ENCODE data around the gene DIRAS1.

DIRAS1 gene

DNA sequence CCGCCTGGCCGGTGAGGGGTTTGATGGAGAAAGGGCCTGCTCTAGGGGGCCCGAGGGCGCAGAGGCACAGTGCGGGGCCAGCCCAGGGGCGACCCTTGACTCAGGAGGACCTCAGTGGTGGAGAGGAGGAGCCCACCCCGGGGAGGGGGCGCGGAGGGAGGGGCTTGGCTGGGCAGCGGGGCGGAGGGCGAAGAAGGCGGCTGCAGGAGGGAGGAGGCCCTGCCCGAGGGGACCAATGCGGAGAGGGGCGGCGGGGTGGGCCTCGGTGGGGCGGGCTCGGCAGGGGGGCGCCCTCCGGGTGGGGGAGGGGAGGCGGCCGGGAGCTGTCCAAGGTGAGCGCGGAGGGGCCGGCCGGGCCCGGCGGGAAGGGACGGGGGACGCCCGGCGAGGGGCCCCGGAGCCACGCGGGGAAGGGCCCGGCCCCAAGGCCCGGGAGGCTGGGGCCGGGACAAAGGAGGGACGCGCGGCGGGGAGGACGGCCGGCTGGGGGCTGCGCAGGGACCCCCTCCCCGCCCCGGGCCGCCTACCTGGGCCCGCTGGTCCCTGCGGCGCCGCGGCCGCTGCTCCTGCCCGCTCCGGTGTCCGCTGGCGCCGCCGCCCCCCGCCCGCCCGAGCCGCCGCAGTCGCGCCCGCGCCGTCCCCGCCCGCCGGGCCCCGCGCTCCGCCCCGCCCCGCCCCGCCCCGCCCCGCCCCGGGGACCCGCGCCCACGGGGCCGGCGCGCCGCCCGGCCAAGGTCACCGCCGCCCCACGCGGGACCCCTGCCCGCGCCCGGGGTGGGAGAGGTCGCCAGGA is at the start of gene DIRAS1:
DIRAS1 (minus strand) TSS at position 596 of the 793 bp plus-strand sequence. CDS start 3,566 bp downstream, outside the sequence.
- DNase-seq (ENCODE audit: low read depth in 2 of 3, low spot score in 2 of 3) = no peak

GRCh38 chr19:2770055-2771013 is 49.2 kb upstream of the DIRAS1 start:
- no peak for DNase-seq (ENCODE audit: low read depth in 2 of 3, low spot score in 2 of 3)

DNA sequence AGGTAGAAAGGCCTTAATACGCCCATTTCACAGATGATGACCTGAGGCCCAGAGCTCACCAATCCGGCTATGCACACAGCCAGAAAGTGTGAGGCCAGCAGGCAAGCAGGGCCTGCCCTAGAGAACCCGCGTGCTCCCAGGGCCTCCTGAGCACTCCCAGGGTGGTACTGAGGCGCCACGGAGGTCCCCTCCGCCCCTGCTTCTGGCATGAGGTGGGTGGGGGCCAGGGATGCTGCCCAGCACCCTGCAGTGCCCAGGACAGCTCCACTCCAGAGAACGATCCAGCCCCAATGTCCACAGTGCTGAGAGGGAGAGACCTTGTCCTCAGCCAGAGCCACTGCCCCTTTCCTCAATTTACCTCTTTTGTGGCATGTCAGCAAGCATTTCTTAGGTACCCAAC is 48.0 kb upstream of the DIRAS1 start:
- DNase-seq (ENCODE audit: low read depth in 2 of 3, low spot score in 2 of 3) = no peak

DNA sequence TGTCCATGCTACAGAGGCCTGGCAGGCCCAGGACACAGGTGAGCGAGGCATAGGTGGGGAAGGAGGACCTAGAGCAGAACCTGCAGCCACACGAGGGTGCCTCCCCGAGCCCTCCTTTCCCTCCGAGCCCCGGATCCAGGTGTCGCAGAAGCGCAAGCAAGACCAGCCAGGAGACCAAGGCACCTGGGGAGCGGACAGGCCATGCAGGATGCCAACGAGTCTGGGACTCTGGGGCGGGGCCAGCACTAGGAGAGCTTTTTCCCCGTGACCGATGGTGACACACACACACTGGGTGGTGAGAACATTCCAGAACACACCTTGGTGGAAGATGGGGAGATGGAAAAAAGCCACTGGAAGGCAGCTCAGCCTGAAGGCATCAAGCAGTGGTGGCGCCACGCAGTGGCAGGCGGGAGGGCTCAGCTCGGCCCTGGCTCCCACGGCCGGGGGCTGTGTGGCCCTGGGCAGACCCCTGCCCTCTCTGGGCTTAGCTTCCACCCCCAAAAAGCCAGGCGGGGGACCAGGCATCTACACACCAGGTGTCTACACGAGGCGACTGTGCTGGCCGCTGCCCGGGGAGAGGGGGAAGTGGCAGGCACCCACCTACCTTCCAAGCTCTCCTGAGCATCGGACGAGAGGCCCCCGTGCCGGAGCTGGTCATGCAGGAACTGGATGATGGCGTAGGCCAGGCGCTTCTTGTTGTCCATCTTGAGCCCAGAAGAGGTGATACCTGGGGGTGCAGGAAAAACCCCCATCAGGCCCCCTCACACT is 47.4 kb upstream of the DIRAS1 start:
- DNase-seq (ENCODE audit: low read depth in 2 of 3, low spot score in 2 of 3) = no peak

DNA sequence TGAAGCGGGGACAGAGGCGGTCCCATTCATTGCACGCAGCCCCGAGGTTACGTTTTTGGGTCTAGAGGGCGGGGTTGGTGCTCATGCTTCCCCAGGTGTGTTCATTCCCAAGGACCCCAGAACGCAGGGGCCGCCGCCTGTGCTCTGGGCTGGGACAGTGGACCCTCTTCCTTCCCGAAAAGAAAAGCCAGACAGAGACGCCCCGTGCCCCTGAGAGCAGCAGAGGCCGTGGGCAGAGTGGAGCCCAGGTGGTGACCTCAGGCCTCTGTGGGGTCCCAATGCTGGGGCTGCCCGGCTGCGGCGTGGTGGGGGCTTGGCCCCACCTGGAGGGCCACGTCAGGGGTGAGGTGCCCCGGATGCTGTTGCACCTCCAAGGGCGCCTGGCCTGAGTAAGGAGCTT is 46.5 kb upstream of the DIRAS1 start:
- DNase-seq (ENCODE audit: low read depth in 2 of 3, low spot score in 2 of 3) = no peak

- DNase-seq (ENCODE audit: low read depth in 2 of 3, low spot score in 2 of 3) = no peak
Observed at GRCh38 chr19:2766594-2767372, 45.6 kb upstream of the DIRAS1 start.

DNA sequence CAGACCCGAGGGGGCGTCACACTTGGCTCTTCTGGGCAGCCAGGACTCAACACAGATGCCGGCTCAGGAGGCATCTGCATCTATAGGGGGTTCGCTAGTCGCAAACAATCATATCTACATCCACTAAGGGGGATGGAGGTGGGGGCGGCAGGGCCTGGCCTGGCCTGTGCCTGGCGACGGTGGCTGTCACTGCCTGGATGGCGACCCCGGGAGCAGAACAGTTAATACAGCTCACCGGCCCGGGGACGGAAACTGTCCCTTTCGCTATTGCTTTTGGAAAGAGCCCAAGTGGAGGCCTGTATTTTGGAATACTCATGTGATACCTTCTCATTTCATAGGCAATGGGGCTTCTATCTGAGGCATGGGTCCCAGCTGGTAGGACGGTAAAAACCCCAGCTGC is 44.2 kb upstream of the DIRAS1 start:
- no peak for DNase-seq (ENCODE audit: low read depth in 2 of 3, low spot score in 2 of 3)

- DNase-seq (ENCODE audit: low read depth in 2 of 3, low spot score in 2 of 3) = no peak
Observed at GRCh38 chr19:2764945-2765344, 43.8 kb upstream of the DIRAS1 start.

DNA sequence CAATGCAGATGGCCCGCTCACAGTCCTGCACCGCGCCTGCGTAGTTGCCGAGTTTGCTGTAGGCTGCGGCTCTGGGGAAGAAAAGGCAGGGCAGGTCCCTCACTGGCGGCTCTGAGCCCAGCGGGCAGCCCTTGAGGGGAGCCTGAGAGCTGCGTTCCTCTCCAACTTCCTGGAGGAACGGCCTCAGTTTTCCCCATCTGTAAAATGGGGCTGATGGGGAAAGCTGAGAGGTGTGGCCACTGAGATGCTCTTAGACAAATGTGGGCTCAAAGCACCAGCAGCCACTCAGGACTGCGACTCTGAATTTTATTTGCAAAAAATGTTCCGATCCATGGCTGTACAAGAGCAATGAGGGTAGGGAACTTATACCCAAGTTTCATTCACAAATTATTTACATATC is 42.5 kb upstream of the DIRAS1 start:
- no peak for DNase-seq (ENCODE audit: low read depth in 2 of 3, low spot score in 2 of 3)

GRCh38 chr19:2762783-2763496 is 41.8 kb upstream of the DIRAS1 start:
- DNase-seq (ENCODE audit: low read depth in 2 of 3, low spot score in 2 of 3) = no peak

GRCh38 chr19:2761876-2762782 is 41.0 kb upstream of the DIRAS1 start:
- no peak for DNase-seq (ENCODE audit: low read depth in 2 of 3, low spot score in 2 of 3)

- no peak for DNase-seq (ENCODE audit: low read depth in 2 of 3, low spot score in 2 of 3)
Observed at GRCh38 chr19:2761309-2761677, 40.1 kb upstream of the DIRAS1 start.

DNA sequence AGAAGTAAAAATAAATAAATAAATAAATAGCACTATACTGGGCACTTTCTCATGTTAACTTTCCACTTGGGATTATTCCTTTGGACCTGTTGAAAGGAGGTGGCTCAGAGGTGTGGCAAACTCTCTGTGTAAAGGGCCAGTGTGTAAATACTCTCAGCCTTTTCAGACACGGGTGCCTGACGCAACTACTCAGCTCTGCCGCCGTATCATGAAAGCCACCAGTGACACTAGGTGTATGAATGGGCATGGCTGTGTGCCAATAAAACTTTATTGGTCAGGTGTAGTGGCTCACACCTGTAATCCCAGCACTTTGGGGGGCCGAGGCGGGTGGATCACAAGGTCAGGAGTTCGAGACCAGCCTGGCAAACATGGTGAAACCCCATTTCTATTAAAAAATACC is 38.8 kb upstream of the DIRAS1 start:
- DNase-seq (ENCODE audit: low read depth in 2 of 3, low spot score in 2 of 3) = no peak

- DNase-seq (ENCODE audit: low read depth in 2 of 3, low spot score in 2 of 3) = no peak
Observed at GRCh38 chr19:2759362-2759761, 38.2 kb upstream of the DIRAS1 start.

DNA sequence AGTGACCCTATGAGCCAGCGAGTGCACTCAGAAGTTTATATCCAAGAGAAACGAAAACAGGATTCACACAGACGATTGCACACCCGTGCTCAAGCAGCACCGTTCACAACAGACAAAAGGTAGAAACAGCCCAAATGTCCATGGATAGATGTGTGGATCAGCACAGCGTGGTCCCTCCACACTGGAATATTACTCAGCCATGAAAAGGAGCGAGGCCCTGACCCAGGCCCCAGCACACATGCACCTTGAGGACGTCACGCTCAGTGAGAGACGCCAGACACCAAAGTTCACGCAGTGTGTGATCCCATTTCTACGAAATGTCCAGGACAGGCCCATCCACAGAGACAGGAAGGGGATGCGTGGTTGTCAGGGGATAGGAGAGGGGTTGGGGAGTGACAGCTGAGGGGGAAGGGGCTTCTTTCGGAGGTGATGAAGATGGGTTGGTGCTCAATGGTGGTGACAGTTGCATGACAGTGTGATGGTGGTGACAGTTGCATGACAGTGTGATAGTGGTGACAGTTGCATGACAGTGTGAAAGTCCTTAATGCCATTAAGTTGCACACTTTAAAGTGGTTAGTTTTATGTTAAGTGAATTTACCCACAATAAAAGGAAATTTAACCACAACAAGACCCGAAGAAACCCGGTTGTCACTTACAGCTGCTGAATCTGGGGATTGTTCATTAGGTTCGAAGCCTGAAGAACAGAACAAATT is 37.6 kb upstream of the DIRAS1 start:
- no peak for DNase-seq (ENCODE audit: low read depth in 2 of 3, low spot score in 2 of 3)

GRCh38 chr19:2756921-2757881 is 36.0 kb upstream of the DIRAS1 start:
- no peak for DNase-seq (ENCODE audit: low read depth in 2 of 3, low spot score in 2 of 3)

- DNase-seq (ENCODE audit: low read depth in 2 of 3, low spot score in 2 of 3) = no peak
Observed at GRCh38 chr19:2756477-2756876, 35.3 kb upstream of the DIRAS1 start.
